Left ventricle myocardium inferior (tissue), 1 donor: ENCODE results near the gene DVL2. TPM values are rescaled to one million over a fixed set of nuclear protein-coding genes. Genes with fewer than 3 reads are reported as not detected.

Experiments
- DNase-seq: peaks from one replicate; pipeline ENCODE4 v3.0.0-alpha.2; 2020
- H3K27ac ChIP-seq: fragments of 200-600 bp; replicated peaks from 2 replicates; pipeline ENCODE4 v1.8.0; 2021
- H3K27me3 ChIP-seq: fragments of 200-600 bp; 2 replicates; pipeline ENCODE4 v1.8.0; 2021; ENCODE audit warnings: low read depth
- H3K36me3 ChIP-seq: fragments of 200-600 bp; 2 replicates; pipeline ENCODE4 v1.8.0; 2021
- H3K4me1 ChIP-seq: fragments of 200-600 bp; 2 replicates; pipeline ENCODE4 v1.8.0; 2021
- H3K4me3 ChIP-seq: fragments of 200-600 bp; 2 replicates; pipeline ENCODE4 v1.8.0; 2021; ENCODE audit warnings: mild to moderate bottlenecking, moderate library complexity
- H3K9me3 ChIP-seq: fragments of 200-600 bp; replicated peaks from 2 replicates; pipeline ENCODE4 v1.8.0; 2021
- CTCF ChIP-seq: fragments of 200-600 bp; IDR thresholded peaks from 2 replicates; pipeline ENCODE4 v1.8.0; 2021; ENCODE audit warnings: antibody characterized with exemption, mild to moderate bottlenecking, borderline replicate concordance
- intact Hi-C: fragments of 100-400 bp; cut with micrococcal nuclease; formaldehyde crosslinking; loops from one replicate; pipeline ENCODE4 v1.11.0; 2022
- total RNA-seq: library from RNA; stranded (reverse); fragmentation: NEBNext Ultra II Directional; extraction: Animal tissue kit (Norgen Biotek cat#: 25700); gene quantifications from one replicate; pipeline ENCODE4 v1.2.1, GENCODE V29; 2021
- donor health status: DM: no; HTN: yes; CAD: no; lungs with severe emphysema.

DVL2 gene
- total RNA-seq, 1 donor from 2014 or later, result 19.8 TPM

GRCh38 chr17:7211491-7212273, 22.6 kb downstream of the DVL2 start:
- Histone ChIP-seq H3K27me3 (no peaks in the 10 kb centered on the region), H3K9me3 (no peaks in the 10 kb centered on the region), H3K27ac (no peak overlapping the region), H3K4me1 (peaks cover 43% of the 10 kb centered on the region), H3K4me3 (peak overlapping the region; percentile 38), H3K36me3 (no peaks in the 10 kb centered on the region)
- TF ChIP-seq CTCF, result no peak
- intact Hi-C loops, result no loop called here
- DNase-seq, result peak; percentile 12

- Histone ChIP-seq H3K27ac (no peak overlapping the region), H3K4me3 (no peak overlapping the region), H3K9me3 (no peaks in the 10 kb centered on the region), H3K36me3 (no peaks in the 10 kb centered on the region), H3K4me1 (peaks cover 30% of the 10 kb centered on the region), H3K27me3 (no peaks in the 10 kb centered on the region)
- intact Hi-C loops, result no loop called here
- no peak for TF ChIP-seq CTCF
- peak; percentile 6 for DNase-seq
Observed at GRCh38 chr17:7208754-7209460, 25.4 kb downstream of the DVL2 start.

GRCh38 chr17:7208027-7208571, 26.2 kb downstream of the DVL2 start:
- Histone ChIP-seq H3K9me3 (no peaks in the 10 kb centered on the region), H3K4me3 (no peak overlapping the region), H3K36me3 (peaks cover 5% of the 10 kb centered on the region), H3K27me3 (no peaks in the 10 kb centered on the region), H3K27ac (no peak overlapping the region), H3K4me1 (peaks cover 26% of the 10 kb centered on the region)
- peak; percentile 14 for DNase-seq
- intact Hi-C loops, result no loop called here
- no peak for TF ChIP-seq CTCF

- no peak for TF ChIP-seq CTCF
- Histone ChIP-seq H3K9me3 (no peaks in the 10 kb centered on the region), H3K4me3 (no peak overlapping the region), H3K27ac (peak overlapping the region; percentile 16), H3K4me1 (peaks cover 26% of the 10 kb centered on the region), H3K27me3 (no peaks in the 10 kb centered on the region), H3K36me3 (peaks cover 12% of the 10 kb centered on the region)
- intact Hi-C loops, result no loop called here
- peak; percentile 15 for DNase-seq
Observed at GRCh38 chr17:7207120-7208001, 27.0 kb downstream of the DVL2 start.

GRCh38 chr17:7205561-7205960, 28.8 kb downstream of the DVL2 start:
- Histone ChIP-seq H3K36me3 (peaks cover 25% of the 10 kb centered on the region), H3K4me3 (peak overlapping the region; percentile 70), H3K9me3 (no peaks in the 10 kb centered on the region), H3K4me1 (peaks cover 15% of the 10 kb centered on the region), H3K27me3 (no peaks in the 10 kb centered on the region), H3K27ac (peak overlapping the region; percentile 72)
- no peak for DNase-seq
- intact Hi-C loops, result no loop called here
- no peak for TF ChIP-seq CTCF
